Left colon (tissue), 2 donors: Measurements from ENCODE around the gene LPGAT1. TPM values are rescaled to one million over a fixed set of nuclear protein-coding genes. Genes with fewer than 3 reads are reported as not detected.

Experiments
- ATAC-seq: fragments of 200-7000 bp; cut with Tn5 transposase; one replicate; pipeline ENCODE4 v1.9.1; 2020; ENCODE audit warnings: mild to moderate bottlenecking, moderate library complexity
- DNase-seq, 2 donors: peaks; one replicate each; pipeline ENCODE4 v3.0.0-alpha.2; 2020
- intact Hi-C, 2 donors: fragments of 100-400 bp; cut with DNase I in 1 of 2; cut with micrococcal nuclease in 1 of 2; formaldehyde crosslinking; loops; one replicate each; pipeline versions ENCODE4 v1.11.2 to v1.14.0; 2022; cut with DNase I, micrococcal nuclease
- total RNA-seq, 2 donors: library from RNA; stranded (reverse); fragmentation: NEBNext Ultra II Directional; extraction: Animal tissue kit (Norgen Biotek cat#: 25700); gene quantifications; one replicate each; pipeline ENCODE4 v1.2.1, GENCODE V29; 2021
- donor health status: DM: no; HTN: no; CAD: no.
- donor health status: DM: yes; HTN: yes; CAD: no.

The LPGAT1 gene
- total RNA-seq, 2 donors from 2014 or later: 30.9 to 46.0 TPM

DNA sequence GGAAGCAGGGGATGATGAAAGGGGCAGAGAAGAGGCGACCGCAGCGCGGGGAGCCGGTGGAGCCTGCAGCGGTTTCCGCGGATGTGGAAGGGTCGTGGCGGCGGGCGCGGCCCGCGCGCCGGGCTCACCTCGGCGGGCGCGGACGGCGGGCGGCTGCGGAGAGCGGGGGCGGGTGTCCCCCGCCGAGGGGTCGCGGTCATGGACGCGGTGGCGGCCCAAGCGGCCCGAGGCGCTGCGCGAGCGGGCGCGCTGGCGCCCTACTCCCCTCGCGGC, 572 bp downstream of the LPGAT1 start:
- DNase-seq (no peak), ATAC-seq (no peak)
- intact Hi-C loops: no loop called here

DNA sequence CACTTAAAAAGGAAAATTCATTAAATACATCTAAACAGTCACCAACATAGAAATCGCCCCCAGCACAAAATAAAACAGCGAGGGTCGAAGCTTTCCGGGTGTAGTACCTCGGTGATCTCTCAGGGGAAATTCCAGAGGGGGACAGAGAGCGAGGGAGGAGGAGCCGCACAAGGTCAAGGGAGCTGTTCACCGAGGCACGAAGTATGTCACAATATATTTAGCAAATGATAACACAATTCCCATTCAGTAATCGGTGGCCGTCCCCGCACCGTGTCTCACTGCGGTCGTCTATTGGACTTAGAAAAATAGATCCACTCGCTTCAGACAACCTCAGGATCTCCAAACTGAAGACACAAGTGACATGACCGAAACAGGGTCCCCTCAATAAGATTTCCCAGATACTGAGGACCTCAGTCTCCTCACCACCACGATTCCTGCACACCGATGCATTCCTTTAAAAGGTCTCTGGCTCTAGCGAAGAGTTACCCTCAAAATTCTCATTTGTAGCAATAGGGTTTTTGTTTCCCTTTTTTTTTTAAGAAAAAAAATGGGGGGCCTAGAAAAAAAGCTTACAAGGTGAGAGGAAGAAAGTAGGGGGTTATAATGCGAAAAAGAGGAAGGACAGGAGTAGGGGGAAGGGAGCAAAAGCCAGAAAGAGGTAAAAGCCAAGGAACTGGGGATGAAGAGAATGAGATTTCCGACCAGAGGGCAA, 1.1 kb downstream of the LPGAT1 start:
- ATAC-seq (peak; percentile 18), DNase-seq (peak; percentile 14 to 35)
- intact Hi-C loops: loop anchor here in 1 of 2 donors (10.0 kb wide), 1 partner anchor 125 kb away; no protein-coding TSS in a partner anchor

DNA sequence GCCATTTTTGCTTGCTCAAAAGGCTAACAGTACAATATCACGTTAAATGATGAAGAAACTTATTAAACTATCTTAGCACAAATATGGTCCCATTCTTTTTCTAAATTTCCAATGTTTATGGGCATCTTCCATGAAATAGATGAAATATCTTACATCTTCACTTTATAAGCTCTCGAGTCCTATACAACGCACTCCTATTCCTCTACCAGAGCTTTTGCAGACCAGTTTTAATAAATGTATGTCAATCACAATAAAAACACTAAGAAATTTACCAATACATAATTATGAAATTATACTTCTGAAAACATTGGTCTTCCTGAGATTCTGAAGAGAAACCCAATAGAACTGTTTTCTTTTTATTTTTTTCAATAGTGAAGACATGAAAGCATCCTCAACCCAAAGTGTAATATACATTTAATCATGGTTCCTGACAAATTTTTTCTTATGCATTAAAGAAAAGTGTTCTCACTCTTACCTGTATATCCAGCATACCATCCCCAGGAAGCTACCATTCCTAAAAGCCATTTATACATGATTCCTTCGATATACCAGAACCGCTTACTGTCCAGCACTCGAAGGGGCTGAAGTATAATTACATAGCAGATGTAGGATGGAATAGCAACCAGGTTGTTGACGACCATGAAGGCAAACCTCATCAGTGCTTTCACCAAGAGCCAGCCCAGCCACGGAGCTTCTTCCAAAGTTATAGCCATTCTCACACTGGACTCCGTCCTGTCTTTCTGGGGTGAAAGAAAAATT, 1.8 kb downstream of the LPGAT1 start:
- ATAC-seq: no peak
- no peak for DNase-seq
- intact Hi-C loops: loop anchor here in 1 of 2 donors (10.0 kb wide), 1 partner anchor 124 kb away; no protein-coding TSS in a partner anchor

DNA sequence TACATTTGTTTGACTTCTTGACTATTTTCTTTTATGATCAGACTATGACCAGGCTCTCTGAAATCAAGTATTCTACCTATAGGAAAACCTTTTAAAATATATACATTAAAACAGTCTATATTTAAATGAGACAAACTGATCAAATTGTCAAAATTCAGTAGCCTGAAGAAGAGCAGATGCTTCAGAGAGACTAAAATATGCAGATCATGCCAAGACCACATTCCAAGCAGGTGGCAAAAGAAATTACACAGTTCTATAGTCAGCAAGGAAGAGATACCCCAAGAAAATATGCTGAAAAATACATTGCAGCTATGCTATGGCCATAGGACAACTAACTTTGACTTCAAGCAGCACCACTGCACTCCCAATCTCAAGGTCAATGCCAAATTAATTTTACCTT, 3.5 kb downstream of the LPGAT1 start:
- intact Hi-C loops: loop anchor here in 1 of 2 donors (10.0 kb wide), 1 partner anchor 122 kb away; no protein-coding TSS in a partner anchor

DNA sequence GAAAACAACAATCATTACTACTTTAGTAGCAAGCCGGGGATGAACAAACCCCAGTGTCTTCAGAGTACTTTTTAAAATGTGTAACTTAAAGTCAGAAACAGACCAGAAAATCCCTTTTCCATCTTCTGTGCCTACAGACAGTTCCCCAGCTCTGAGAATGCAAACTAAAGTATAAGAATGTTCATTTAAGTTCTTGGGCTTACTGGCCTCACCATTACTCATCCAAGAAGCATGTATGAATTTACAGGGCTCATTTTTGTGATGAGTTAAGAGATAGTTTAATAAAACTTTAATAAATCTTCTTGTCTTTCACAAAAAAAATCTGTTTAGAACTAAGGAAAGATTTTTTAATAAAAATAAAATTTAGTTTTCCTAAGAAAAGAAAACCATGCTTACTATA, 4.6 kb downstream of the LPGAT1 start:
- intact Hi-C loops: loop anchor here in 1 of 2 donors (10.0 kb wide), 1 partner anchor 121 kb away; no protein-coding TSS in a partner anchor
- DNase-seq: no peak
- ATAC-seq: no peak

More for the DNA sequence above, 3.5 kb downstream of the LPGAT1 start:
- no peak for DNase-seq
- no peak for ATAC-seq

DNA sequence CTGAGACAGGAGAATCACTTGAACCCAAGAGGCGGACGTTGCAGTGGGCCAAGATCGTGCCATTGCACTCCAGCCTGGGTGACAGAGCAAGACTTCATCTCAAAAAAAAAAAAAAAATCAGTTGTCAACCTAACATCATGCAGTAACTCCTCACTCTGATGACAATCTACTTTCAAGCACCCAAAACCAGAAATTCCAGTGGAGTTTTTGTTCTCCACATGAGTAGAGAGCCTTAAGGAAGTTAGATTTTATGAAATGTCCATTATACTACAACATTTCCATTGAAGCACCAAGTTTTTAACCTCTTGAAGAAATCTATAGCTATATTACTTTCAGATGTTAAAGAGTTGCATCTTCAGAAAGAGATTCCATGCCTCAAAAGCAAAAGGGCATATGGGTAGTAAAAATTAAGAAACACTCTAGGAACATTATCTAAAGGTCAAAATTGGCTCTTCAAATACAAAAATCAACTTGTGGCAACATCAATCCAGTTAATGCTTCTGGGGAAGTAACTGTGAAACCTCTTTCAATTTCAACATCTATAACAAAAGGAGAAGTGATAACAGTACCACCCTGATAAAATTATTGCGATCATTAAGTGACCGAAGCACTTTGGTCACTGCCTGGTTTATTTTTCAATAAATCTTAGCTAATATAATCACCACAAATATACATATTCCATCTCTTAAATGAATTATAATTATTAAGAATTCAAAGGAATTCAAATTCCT, 7.7 kb downstream of the LPGAT1 start:
- no peak for ATAC-seq
- intact Hi-C loops: loop anchor here in 1 of 2 donors (10.0 kb wide), 1 partner anchor 118 kb away; no protein-coding TSS in a partner anchor
- no peak for DNase-seq

DNA sequence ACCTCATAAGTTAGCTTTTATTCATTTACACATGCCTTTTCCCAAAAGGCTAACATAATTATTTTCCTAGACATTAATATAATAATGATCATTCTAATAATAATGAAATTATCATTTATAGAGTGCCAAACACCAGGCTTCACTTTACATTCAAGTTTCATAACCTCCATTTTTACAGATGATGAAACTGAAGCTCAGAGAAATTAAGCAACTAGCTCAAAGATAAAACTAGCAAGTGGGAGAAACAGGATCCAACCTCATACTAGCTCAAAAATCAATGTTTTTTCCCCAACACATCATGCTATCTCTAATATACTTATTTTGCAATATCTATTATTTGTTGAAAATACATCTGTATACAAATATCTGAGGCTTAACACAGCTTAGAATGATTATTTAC, 14.0 kb downstream of the LPGAT1 start:
- no peak for DNase-seq
- ATAC-seq: no peak
- intact Hi-C loops: no loop called here

DNA sequence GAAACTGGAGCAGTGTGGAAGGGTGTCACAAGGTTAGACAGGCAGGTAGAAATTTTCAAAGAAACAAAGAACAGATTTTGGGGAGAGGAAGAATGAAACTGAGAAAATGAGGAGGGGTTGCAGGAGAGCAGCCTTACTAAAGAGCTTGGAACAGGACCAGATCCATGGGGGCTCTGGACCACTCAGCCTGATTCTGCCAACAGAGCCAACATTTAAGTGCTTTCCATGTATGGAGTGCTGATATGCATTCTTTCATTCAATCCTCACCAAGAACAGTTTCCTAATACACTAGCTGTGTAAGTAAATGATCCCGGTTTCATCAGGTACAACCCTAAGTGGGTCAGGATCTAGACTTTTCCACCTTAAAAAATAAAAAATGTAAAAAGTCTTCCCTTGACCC, 16.2 kb downstream of the LPGAT1 start:
- intact Hi-C loops: no loop called here
- no peak for ATAC-seq
- DNase-seq: no peak

DNA sequence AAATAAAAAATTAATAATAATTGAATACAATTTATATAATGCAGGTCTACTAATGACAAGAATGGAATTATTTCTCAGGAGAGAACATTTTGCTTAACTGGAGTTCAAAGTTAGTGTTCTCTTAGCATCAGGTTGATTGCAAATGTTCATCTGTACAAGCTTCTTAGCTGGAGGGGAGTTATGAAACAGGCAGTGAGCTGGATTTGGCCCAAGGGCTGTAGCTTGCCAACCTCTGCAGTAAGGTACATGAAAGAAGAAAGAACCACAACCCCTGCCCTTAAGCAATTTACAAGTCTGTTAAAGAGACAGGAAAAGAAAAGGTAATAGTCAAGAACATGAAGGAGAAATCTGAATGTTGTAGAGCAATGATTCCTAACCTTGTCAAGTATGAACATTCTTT, 17.0 kb downstream of the LPGAT1 start:
- DNase-seq: no peak

DNA sequence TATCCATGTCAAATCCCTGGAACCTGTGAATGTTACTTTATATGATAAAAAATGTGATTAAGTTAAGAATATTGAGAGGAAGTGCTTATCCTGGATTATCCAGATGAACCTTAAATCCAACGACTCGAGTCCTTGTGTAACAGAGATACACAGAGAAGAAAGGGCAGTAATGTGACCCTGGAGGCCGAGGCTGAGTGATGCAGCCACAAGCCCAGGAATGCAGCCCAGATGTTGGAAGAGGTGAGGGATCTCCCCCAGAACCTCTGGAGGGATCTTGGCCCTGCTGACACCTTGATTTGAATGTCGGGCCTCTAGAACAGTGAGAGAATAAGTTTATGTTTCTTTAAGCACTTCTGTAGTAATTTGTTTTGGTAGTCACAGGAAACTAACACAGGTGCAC, 18.0 kb downstream of the LPGAT1 start:
- intact Hi-C loops: no loop called here
- no peak for ATAC-seq
- DNase-seq: no peak

More for the DNA sequence above, 17.0 kb downstream of the LPGAT1 start:
- intact Hi-C loops: no loop called here
- ATAC-seq: no peak

DNA sequence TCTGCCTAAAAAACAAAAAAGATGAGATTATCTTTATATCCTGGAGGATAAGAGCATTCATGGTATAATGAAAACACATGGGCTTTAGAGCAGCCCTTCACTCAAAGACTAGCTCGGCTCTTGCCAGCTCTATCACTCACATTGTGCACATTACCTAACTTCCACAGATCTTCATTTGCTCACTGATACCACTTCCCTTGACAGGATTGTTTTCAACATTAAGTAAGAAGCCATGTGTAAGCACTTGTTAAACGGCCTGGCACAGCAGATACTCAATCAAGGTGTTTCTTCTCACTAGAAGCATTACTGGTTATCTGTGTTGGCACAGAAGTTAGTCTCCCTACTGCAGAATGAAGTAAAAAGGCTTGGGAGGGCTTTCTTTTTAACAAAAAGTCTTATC, 18.7 kb downstream of the LPGAT1 start:
- DNase-seq: no peak

DNA sequence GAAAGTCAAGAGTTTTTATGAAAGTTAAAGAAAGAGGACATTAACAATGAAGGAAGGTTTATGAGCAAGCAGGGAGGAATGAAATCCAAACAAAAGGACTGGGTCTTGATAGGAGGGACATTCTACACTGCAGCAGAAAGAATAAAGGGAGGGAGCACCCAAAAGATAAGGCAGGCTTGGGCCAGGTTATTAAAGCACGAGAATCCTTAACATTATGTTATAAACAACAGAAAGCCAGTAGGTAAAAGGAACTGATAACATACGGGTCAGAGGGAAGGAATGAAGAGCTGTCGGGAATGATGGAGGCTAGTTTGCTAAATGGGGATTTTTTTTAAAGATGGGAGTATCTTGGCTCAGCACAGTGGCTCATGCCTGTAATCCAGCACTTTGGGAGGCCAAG, 19.4 kb downstream of the LPGAT1 start:
- intact Hi-C loops: no loop called here
- ATAC-seq (no peak), DNase-seq (no peak)

More for the DNA sequence above, 18.7 kb downstream of the LPGAT1 start:
- intact Hi-C loops: no loop called here
- no peak for ATAC-seq

DNA sequence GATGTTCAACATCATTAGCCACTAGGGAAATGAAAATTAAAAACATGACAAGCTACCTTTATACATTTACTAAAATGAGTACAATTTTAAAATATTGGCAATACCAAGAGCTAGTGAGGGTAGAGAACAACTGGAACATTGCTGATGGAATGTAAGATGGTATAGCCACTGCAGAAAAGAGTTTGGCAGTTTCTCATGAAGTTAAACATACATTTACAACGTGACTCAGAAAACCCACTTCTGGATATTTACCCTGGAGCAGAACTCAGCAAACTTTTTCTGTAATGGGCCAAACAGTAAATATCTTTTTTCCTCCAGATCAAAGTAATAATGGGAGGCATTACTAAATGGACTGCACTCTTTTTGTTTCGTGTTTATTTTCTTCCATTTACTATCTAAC, 22.1 kb downstream of the LPGAT1 start:
- ATAC-seq (no peak), DNase-seq (no peak)
- intact Hi-C loops: no loop called here

DNA sequence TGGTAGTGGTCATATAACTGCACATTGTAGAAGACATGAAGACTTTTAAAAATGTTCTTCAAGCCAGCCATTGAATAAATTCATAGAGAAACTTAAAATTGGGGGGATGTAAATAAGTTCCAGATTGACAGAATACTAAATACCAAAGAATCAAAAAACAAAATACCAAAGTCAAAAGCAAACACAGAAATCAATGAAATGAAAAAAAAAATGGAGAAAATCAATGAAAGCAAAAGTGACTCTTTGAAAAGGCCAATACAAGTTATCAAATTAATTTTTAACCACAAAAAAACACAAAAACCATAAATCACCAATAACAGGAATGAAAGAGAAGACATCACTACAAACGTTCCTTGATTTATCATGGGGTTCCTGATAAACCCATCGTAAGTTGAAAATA, 25.6 kb downstream of the LPGAT1 start:
- intact Hi-C loops: no loop called here
- no peak for DNase-seq
- no peak for ATAC-seq

DNA sequence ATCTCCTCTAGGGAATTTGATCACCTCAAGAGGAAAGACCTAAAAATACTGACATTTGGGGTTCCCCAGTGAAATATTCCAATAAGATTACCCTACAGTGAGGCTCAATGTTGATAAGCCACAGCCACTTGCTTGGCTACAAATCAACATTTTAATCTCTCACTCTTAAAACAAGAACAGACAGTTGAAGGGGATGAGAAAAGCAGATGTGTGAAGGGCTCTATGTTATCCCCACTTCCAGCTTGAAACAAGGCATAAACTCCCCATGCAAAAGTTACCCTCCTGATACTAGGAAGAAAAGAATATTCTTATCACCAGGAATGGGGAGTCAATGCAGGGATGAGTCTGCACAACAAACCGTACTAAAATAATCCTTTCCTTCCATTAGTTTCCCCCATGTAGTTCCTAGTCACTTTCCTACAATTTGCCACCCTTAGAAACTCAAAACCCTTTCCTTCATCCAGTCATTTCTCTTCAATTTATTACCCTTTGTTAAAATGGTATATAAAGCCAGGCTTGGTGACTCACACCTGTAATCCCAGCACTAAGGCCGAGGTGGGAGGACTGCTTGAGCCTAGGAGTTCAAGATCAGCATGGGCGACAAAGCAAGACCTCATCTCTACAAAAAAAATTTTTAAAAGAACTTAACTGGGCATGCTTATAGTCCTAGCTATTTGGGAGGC, 29.5 kb downstream of the LPGAT1 start:
- intact Hi-C loops: no loop called here
- DNase-seq: no peak

DNA sequence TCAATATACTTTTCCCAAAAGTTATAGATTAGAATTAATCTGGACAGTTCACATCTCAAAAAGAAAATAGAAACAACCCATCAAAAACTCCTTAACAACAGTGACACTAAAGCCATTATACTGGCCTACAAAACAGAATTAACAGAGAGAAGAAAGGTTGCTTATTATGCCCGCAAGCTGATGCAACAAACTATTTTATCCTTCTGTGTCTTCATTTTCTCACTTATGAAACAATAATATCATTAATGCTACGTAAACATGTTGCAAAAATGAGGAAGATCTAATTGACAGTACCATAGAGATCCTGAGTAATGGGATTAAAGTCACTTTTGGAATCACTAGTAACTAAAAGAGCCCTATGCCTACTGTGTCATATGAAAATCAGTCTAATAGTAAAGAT, 32.6 kb downstream of the LPGAT1 start:
- intact Hi-C loops: no loop called here
- DNase-seq (no peak), ATAC-seq (no peak)

More for the DNA sequence above, 29.5 kb downstream of the LPGAT1 start:
- ATAC-seq: no peak

DNA sequence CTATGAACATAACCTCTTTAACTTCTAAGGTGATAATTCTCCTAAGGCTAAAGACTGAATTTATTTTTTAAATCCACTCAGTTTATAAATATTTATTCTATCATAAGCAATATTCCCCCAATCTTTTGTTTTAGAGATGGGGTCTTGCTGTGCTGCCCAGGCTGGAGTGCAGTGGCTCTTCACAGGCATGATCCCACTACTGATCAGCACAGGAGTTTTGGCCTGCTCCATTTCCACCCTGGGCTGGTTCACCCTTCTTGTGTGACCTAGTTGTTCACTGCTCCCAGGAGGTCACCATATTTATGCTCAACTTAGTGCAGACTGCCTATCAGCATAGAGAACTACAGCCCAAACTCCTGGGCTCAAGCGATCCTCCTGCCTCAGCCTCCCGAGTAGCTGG, 38.6 kb downstream of the LPGAT1 start:
- intact Hi-C loops: no loop called here
- DNase-seq (no peak), ATAC-seq (no peak)

DNA sequence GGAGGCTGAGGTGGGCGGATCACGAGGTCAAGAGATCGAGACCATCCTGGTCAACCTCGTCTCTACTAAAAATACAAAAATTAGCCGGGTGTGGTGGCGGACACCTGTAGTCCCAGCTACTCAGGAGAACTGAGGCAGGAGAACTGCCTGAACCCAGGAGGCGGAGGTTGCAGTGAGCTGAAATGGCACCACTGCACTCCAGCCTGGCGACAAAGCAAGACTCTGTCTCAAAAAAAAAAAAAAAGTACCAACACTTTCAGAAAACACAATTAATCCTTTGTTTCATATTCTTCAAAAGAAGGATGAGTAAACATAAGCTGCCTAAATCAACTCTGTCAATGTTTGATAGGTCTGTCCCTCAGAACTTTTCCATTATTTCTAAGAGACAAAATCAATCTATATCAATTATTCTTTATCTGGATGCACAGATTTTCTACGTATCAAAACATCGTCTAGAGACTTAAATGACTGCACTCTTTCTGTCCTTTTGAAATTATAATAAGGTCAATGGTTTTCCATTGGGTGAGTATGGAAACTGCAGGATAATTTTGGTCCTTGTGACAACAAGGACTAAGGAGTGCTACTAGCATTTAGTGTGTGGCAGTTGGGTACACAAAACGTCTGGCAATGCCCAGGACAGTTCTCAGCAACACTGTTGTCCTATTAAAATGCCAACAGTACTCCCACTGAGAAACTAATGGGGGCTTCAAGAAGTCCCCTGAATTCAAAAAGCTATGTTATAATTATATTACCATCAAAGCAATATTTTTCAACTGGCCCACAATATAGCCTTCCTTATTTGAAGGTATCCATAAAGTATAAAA, 40.7 kb downstream of the LPGAT1 start:
- no peak for DNase-seq
- ATAC-seq: peak; percentile 32
- intact Hi-C loops: no loop called here
